Panc1 (cell line): ENCODE data around the gene P2RY8.

Experiments used
- POLR2AphosphoS5 ChIP-seq: IDR thresholded peaks from 2 replicates; pipeline ENCODE4 v1.6.1; 2012; ENCODE audit warnings: mild to moderate bottlenecking, low read depth, low read length, moderate library complexity
- TF ChIP-seq, protein P1 (sequence below): fragments of 450-650 bp; IDR thresholded peaks from 2 replicates; pipeline ENCODE4 v1.5.1; 2017; ENCODE audit warnings: mild to moderate bottlenecking
- TF ChIP-seq, protein P2 (sequence below), 2 experiments: IDR thresholded peaks; 2 replicates each; pipeline ENCODE4 v1.6.1; 2011 to 2012; ENCODE audit warnings: low read depth in 2 of 2, control low read depth in 1 of 2, low read length in 1 of 2, mild to moderate bottlenecking in 1 of 2, moderate library complexity in 1 of 2; ENCODE audit not compliant: insufficient read depth in 1 of 2

- TF ChIP-seq, protein P1, sequence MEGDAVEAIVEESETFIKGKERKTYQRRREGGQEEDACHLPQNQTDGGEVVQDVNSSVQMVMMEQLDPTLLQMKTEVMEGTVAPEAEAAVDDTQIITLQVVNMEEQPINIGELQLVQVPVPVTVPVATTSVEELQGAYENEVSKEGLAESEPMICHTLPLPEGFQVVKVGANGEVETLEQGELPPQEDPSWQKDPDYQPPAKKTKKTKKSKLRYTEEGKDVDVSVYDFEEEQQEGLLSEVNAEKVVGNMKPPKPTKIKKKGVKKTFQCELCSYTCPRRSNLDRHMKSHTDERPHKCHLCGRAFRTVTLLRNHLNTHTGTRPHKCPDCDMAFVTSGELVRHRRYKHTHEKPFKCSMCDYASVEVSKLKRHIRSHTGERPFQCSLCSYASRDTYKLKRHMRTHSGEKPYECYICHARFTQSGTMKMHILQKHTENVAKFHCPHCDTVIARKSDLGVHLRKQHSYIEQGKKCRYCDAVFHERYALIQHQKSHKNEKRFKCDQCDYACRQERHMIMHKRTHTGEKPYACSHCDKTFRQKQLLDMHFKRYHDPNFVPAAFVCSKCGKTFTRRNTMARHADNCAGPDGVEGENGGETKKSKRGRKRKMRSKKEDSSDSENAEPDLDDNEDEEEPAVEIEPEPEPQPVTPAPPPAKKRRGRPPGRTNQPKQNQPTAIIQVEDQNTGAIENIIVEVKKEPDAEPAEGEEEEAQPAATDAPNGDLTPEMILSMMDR, result no peak
- TF ChIP-seq POLR2AphosphoS5, result no peak
- TF ChIP-seq, protein P2, sequence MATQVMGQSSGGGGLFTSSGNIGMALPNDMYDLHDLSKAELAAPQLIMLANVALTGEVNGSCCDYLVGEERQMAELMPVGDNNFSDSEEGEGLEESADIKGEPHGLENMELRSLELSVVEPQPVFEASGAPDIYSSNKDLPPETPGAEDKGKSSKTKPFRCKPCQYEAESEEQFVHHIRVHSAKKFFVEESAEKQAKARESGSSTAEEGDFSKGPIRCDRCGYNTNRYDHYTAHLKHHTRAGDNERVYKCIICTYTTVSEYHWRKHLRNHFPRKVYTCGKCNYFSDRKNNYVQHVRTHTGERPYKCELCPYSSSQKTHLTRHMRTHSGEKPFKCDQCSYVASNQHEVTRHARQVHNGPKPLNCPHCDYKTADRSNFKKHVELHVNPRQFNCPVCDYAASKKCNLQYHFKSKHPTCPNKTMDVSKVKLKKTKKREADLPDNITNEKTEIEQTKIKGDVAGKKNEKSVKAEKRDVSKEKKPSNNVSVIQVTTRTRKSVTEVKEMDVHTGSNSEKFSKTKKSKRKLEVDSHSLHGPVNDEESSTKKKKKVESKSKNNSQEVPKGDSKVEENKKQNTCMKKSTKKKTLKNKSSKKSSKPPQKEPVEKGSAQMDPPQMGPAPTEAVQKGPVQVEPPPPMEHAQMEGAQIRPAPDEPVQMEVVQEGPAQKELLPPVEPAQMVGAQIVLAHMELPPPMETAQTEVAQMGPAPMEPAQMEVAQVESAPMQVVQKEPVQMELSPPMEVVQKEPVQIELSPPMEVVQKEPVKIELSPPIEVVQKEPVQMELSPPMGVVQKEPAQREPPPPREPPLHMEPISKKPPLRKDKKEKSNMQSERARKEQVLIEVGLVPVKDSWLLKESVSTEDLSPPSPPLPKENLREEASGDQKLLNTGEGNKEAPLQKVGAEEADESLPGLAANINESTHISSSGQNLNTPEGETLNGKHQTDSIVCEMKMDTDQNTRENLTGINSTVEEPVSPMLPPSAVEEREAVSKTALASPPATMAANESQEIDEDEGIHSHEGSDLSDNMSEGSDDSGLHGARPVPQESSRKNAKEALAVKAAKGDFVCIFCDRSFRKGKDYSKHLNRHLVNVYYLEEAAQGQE (IDR thresholded peaks at IDR 0.05; ENCODE audit: insufficient read depth in 1 of 2, low read depth in 2 of 2, low read length in 1 of 2), result no peak
These were observed 21.9 kb upstream of the P2RY8 start for GRCh38 chrX:1558761-1559468.
